DND-41 (cell line): ENCODE measurements around the gene ROCK2.

Experiments
- ATAC-seq: fragments of 200-7000 bp; cut with Tn5 transposase; 3 replicates; pipeline ENCODE4 v1.9.1; 2021; ENCODE audit warnings: low read depth; ENCODE audit not compliant: insufficient read depth
- DNase-seq: peaks from one replicate; pipeline ENCODE4 v3.0.0-alpha.2; 2020
- H2AFZ ChIP-seq: 2 replicates; pipeline ENCODE4 v1.6.0; 2012; ENCODE audit warnings: low read depth, low read length
- H3K27ac ChIP-seq: 2 replicates; pipeline ENCODE4 v1.5.1; 2012; ENCODE audit warnings: low read length, inconsistent platforms
- H3K27me3 ChIP-seq: fragments of 200-600 bp; sonication (generic); 2 replicates; pipeline ENCODE4 v1.6.0; 2012; ENCODE audit warnings: low read length, mild to moderate bottlenecking, inconsistent platforms; ENCODE audit not compliant: insufficient read depth, poor library complexity
- H3K36me3 ChIP-seq: 2 replicates; pipeline ENCODE4 v1.5.1; 2012; ENCODE audit warnings: low read length, inconsistent platforms; ENCODE audit not compliant: insufficient read depth
- H3K4me1 ChIP-seq: 2 replicates; pipeline ENCODE4 v1.5.1; 2012; ENCODE audit warnings: mild to moderate bottlenecking, low read length; ENCODE audit not compliant: insufficient read depth
- H3K4me2 ChIP-seq: 2 replicates; pipeline ENCODE4 v1.6.0; 2012; ENCODE audit warnings: mild to moderate bottlenecking, moderate library complexity, low read length, inconsistent platforms; ENCODE audit not compliant: insufficient read depth
- H3K4me3 ChIP-seq, 2 experiments: fragments of 200-600 bp in 1 of 2; shearing (Covaris generic) in 1 of 2; 2 replicates each; pipeline ENCODE4 v1.5.1; 2012 to 2016; ENCODE audit warnings: inconsistent platforms in 2 of 2, low read length in 2 of 2, mild to moderate bottlenecking in 2 of 2, low read depth in 1 of 2, moderate library complexity in 1 of 2
- H3K79me2 ChIP-seq: 2 replicates; pipeline ENCODE4 v1.6.0; 2012; ENCODE audit warnings: low read length, inconsistent platforms; ENCODE audit not compliant: insufficient read depth
- H3K9ac ChIP-seq: 2 replicates; pipeline ENCODE4 v1.6.0; 2012; ENCODE audit warnings: low read depth, mild to moderate bottlenecking, inconsistent platforms, low read length, moderate library complexity
- H3K9me3 ChIP-seq: 2 replicates; pipeline ENCODE4 v1.5.1; 2012; ENCODE audit warnings: low read length, moderate library complexity, mild to moderate bottlenecking, inconsistent platforms; ENCODE audit not compliant: insufficient read depth, severe bottlenecking
- H4K20me1 ChIP-seq: 2 replicates; pipeline ENCODE4 v1.6.0; 2012; ENCODE audit warnings: low read length; ENCODE audit not compliant: insufficient read depth
- CTCF ChIP-seq: IDR thresholded peaks from 2 replicates; pipeline ENCODE4 v1.5.1; 2012; ENCODE audit warnings: borderline replicate concordance, low read length, moderate library complexity, mild to moderate bottlenecking; ENCODE audit not compliant: poor library complexity, severe bottlenecking; ENCODE audit errors: extremely low read depth
- EZH2 ChIP-seq: IDR thresholded peaks from 3 replicates; pipeline ENCODE4 v1.6.1; 2012; ENCODE audit warnings: borderline replicate concordance, low read depth, mild to moderate bottlenecking, moderate library complexity, low read length, inconsistent platforms; ENCODE audit not compliant: severe bottlenecking

ROCK2 gene

GRCh38 chr2:11346023-11346482 lies 1.6 kb upstream of the ROCK2 start:
- H3K36me3 ChIP-seq = no peaks in the 10 kb centered on the region; the same call in 1 of the 2 replicates
- no peak overlapping the region for H2AFZ ChIP-seq
- TF ChIP-seq EZH2 (no peak), CTCF (no peak)
- DNase-seq (no peak), ATAC-seq (no peak)
- H3K27ac ChIP-seq = no peak overlapping the region
- H3K27me3 ChIP-seq = no peaks in the 10 kb centered on the region
- peaks cover 31% of the 10 kb centered on the region for H3K4me1 ChIP-seq
- H4K20me1 ChIP-seq = peaks cover 22% of the 10 kb centered on the region; the same call in 1 of the 2 replicates
- H3K79me2 ChIP-seq = peaks cover 31% of the 10 kb centered on the region
- no peak overlapping the region for H3K9ac ChIP-seq
- no peak overlapping the region for H3K4me3 ChIP-seq
- no peak overlapping the region for H3K4me2 ChIP-seq
- no peaks in the 10 kb centered on the region for H3K9me3 ChIP-seq

GRCh38 chr2:11344956-11345677 lies 681 bp upstream of the ROCK2 start:
- peak overlapping the region; percentile 77 for H2AFZ ChIP-seq
- H3K9me3 ChIP-seq = no peaks in the 10 kb centered on the region
- H3K4me2 ChIP-seq = peak overlapping the region; percentile 71
- H3K36me3 ChIP-seq = no peaks in the 10 kb centered on the region; the same call in 1 of the 2 replicates
- peaks cover 41% of the 10 kb centered on the region for H3K79me2 ChIP-seq
- H4K20me1 ChIP-seq = peaks cover 28% of the 10 kb centered on the region; the same call in 1 of the 2 replicates
- H3K27me3 ChIP-seq = no peaks in the 10 kb centered on the region
- peaks cover 36% of the 10 kb centered on the region for H3K4me1 ChIP-seq
- peak overlapping the region; percentile 35 to 74; a peak in 3 of 4 replicates for H3K4me3 ChIP-seq
- H3K27ac ChIP-seq = peak overlapping the region; percentile 55; the same call in 1 of the 2 replicates
- no peak for TF ChIP-seq CTCF
- TF ChIP-seq EZH2 = no peak
- peak; percentile 55; the same call in 2 of the 3 replicates for ATAC-seq
- H3K9ac ChIP-seq = peak overlapping the region; percentile 90
- DNase-seq = no peak

GRCh38 chr2:11343650-11344341 lies 640 bp downstream of the ROCK2 start:
- Histone ChIP-seq H3K27me3 (no peaks in the 10 kb centered on the region), H3K36me3 (no peaks in the 10 kb centered on the region; the same call in 1 of the 2 replicates), H3K79me2 (peaks cover 54% of the 10 kb centered on the region), H4K20me1 (peaks cover 39% of the 10 kb centered on the region; the same call in 1 of the 2 replicates), H3K27ac (peak overlapping the region; percentile 52), H3K9me3 (no peaks in the 10 kb centered on the region), H3K4me1 (peaks cover 41% of the 10 kb centered on the region), H3K4me3 (peak overlapping the region; percentile 52 to 74), H3K4me2 (peak overlapping the region; percentile 86), H2AFZ (peak overlapping the region; percentile 73), H3K9ac (peak overlapping the region; percentile 90)
- ATAC-seq (peak; percentile 51), DNase-seq (peak; percentile 49)
- TF ChIP-seq EZH2 (no peak), CTCF (no peak)
